Parathyroid adenoma (tissue), 2 donors: Measurements from ENCODE around the gene SLC29A1.
"Not testable (repeated sequence)": the region's sequence is repeated elsewhere in the genome, so short reads cannot be mapped to it uniquely, and the experiment has no call there.

Experiments
- H2AFZ ChIP-seq: fragments of 300-600 bp; sonication (generic); one replicate; pipeline ENCODE4 v1.7.0; 2017; ENCODE audit warnings: antibody characterized with exemption, mild to moderate bottlenecking
- H3K27ac ChIP-seq: fragments of 300-600 bp; sonication (generic); one replicate; pipeline ENCODE4 v1.7.0; 2017
- H3K27me3 ChIP-seq: fragments of 300-600 bp; sonication (generic); one replicate; pipeline ENCODE4 v1.7.0; 2017; ENCODE audit warnings: low read length; ENCODE audit not compliant: control insufficient read depth, insufficient read depth
- H3K36me3 ChIP-seq: fragments of 300-600 bp; sonication (generic); one replicate; pipeline ENCODE4 v1.7.0; 2017; ENCODE audit warnings: low read length; ENCODE audit not compliant: control insufficient read depth, insufficient read depth
- H3K4me1 ChIP-seq: fragments of 300-600 bp; sonication (generic); one replicate; pipeline ENCODE4 v1.7.0; 2017; ENCODE audit warnings: control low read depth
- H3K4me2 ChIP-seq: fragments of 300-600 bp; sonication (generic); one replicate; pipeline ENCODE4 v1.7.0; 2017; ENCODE audit warnings: low read length
- H3K4me3 ChIP-seq: fragments of 300-600 bp; sonication (generic); one replicate; pipeline ENCODE4 v1.7.0; 2017; ENCODE audit warnings: low read depth, low read length
- H3K79me2 ChIP-seq: fragments of 300-600 bp; sonication (generic); one replicate; pipeline ENCODE4 v1.7.0; 2017; ENCODE audit warnings: control low read depth
- H3K9ac ChIP-seq: fragments of 300-600 bp; sonication (generic); one replicate; pipeline ENCODE4 v1.7.0; 2017; ENCODE audit warnings: mild to moderate bottlenecking
- H3K9me3 ChIP-seq: fragments of 300-600 bp; sonication (generic); one replicate; pipeline ENCODE4 v1.7.0; 2017; ENCODE audit warnings: low read length; ENCODE audit not compliant: control insufficient read depth
- CTCF ChIP-seq: fragments of 300-600 bp; sonication (generic); IDR thresholded peaks from one replicate; pipeline ENCODE4 v1.7.0; 2017; ENCODE audit warnings: antibody characterized with exemption, mild to moderate bottlenecking
- donor health status: primary hyperparathyroidism.

The SLC29A1 gene

DNA sequence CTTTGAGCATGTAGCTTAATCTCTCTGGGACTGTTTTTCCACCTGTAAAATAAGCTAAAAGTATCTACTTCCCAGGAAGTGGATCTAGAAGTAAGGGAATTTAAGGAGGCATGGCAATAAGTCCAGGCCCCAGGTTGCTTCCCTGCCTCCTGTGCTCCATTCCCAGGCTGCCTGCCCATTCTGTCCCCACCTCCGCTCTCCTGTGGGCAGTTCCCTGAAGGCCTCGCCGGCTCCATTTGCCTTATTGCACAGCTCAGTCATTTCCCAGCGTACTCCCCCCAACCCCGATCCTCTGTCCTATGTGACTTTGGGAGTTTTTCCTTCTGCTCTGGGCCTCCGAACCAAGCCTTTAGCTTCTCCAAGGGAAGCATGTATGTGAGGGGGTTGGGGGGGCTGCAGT is 4.6 kb downstream of the SLC29A1 start:
- H2AFZ ChIP-seq: no peak overlapping the region
- H3K27me3 ChIP-seq: no peaks in the 10 kb centered on the region
- no peaks in the 10 kb centered on the region for H3K79me2 ChIP-seq
- no peak overlapping the region for H3K27ac ChIP-seq
- no peaks in the 10 kb centered on the region for H3K4me1 ChIP-seq
- no peaks in the 10 kb centered on the region for H3K9me3 ChIP-seq
- H3K4me2 ChIP-seq: no peak overlapping the region
- no peak overlapping the region for H3K4me3 ChIP-seq
- no peak for TF ChIP-seq CTCF
- no peak overlapping the region for H3K9ac ChIP-seq
- no peaks in the 10 kb centered on the region for H3K36me3 ChIP-seq

- no peak overlapping the region for H3K9ac ChIP-seq
- no peaks in the 10 kb centered on the region for H3K27me3 ChIP-seq
- H3K4me3 ChIP-seq: no peak overlapping the region
- no peaks in the 10 kb centered on the region for H3K79me2 ChIP-seq
- no peaks in the 10 kb centered on the region for H3K9me3 ChIP-seq
- TF ChIP-seq CTCF: no peak
- no peaks in the 10 kb centered on the region for H3K36me3 ChIP-seq
- H2AFZ ChIP-seq: no peak overlapping the region
- no peak overlapping the region for H3K4me2 ChIP-seq
- no peak overlapping the region for H3K27ac ChIP-seq
- no peaks in the 10 kb centered on the region for H3K4me1 ChIP-seq
These were observed 5.0 kb downstream of the SLC29A1 start for GRCh38 chr6:44228433-44228832.

GRCh38 chr6:44228836-44229235 is 5.4 kb downstream of the SLC29A1 start:
- H3K36me3 ChIP-seq: no peaks in the 10 kb centered on the region
- H3K4me1 ChIP-seq: peaks cover 1% of the 10 kb centered on the region
- H3K9ac ChIP-seq: no peak overlapping the region
- no peak overlapping the region for H3K4me2 ChIP-seq
- H3K27ac ChIP-seq: no peak overlapping the region
- no peaks in the 10 kb centered on the region for H3K79me2 ChIP-seq
- H3K27me3 ChIP-seq: no peaks in the 10 kb centered on the region
- no peak overlapping the region for H3K4me3 ChIP-seq
- TF ChIP-seq CTCF: no peak
- no peaks in the 10 kb centered on the region for H3K9me3 ChIP-seq
- no peak overlapping the region for H2AFZ ChIP-seq

DNA sequence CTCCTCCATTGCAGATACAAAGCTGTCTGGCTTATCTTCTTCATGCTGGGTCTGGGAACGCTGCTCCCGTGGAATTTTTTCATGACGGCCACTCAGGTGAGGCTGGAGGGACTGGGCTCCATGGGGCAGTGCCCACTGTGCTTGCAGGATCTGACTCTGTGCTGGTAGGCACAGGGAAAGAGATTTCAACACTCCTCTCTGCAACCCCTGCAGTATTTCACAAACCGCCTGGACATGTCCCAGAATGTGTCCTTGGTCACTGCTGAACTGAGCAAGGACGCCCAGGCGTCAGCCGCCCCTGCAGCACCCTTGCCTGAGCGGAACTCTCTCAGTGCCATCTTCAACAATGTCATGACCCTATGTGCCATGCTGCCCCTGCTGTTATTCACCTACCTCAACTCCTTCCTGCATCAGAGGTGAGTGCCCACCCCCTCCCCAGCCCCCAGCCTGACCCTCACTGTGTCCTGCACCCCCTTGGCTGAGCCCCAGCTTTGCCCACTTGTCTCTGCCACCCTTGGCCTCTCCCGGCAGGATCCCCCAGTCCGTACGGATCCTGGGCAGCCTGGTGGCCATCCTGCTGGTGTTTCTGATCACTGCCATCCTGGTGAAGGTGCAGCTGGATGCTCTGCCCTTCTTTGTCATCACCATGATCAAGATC is 6.1 kb downstream of the SLC29A1 start:
- no peak overlapping the region for H3K27ac ChIP-seq
- H3K36me3 ChIP-seq: no peaks in the 10 kb centered on the region
- no peaks in the 10 kb centered on the region for H3K27me3 ChIP-seq
- no peak overlapping the region for H3K4me3 ChIP-seq
- peaks cover 8% of the 10 kb centered on the region for H3K4me1 ChIP-seq
- no peak overlapping the region for H3K4me2 ChIP-seq
- H3K79me2 ChIP-seq: no peaks in the 10 kb centered on the region
- H2AFZ ChIP-seq: no peak overlapping the region
- H3K9ac ChIP-seq: no peak overlapping the region
- H3K9me3 ChIP-seq: no peaks in the 10 kb centered on the region
- TF ChIP-seq CTCF: no peak

GRCh38 chr6:44230034-44230675 is 6.8 kb downstream of the SLC29A1 start:
- Histone ChIP-seq H3K9ac (no peak overlapping the region), H3K4me2 (no peak overlapping the region), H3K4me3 (no peak overlapping the region), H2AFZ (no peak overlapping the region), H3K27me3 (no peaks in the 10 kb centered on the region), H3K36me3 (no peaks in the 10 kb centered on the region), H3K9me3 (no peaks in the 10 kb centered on the region), H3K79me2 (no peaks in the 10 kb centered on the region), H3K4me1 (peaks cover 14% of the 10 kb centered on the region), H3K27ac (no peak overlapping the region)
- TF ChIP-seq CTCF: no peak

DNA sequence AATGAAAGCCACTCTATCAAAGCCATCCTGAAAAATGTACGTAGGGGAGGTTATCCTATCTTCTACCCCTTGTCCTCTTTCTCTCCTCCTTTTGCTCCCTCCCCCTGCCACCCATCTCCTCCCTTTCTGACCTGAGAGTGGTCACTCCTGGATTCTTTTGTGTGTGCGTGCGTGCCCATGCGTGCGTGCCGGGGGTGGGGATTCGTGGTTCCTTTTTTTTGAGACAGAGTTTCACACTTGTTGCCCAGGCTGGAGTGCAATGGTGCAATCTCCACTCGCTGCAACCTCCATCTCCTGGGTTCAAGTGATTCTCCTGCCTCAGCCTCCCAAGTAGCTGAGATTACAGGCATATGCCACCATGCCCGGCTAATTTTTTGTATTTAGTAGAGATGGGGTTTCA is 8.0 kb downstream of the SLC29A1 start:
- H3K4me2 ChIP-seq, H3K9me3 ChIP-seq, H3K9ac ChIP-seq, H3K27me3 ChIP-seq, H3K79me2 ChIP-seq, H2AFZ ChIP-seq, H3K36me3 ChIP-seq, H3K27ac ChIP-seq, H3K4me3 ChIP-seq: not testable (repeated sequence)
- peaks cover 16% of the 10 kb centered on the region for H3K4me1 ChIP-seq
